Iris pigment epithelial cell (primary cell): Measurements from ENCODE around the gene SCNN1A.

Experiments used
- DNase-seq: peaks from one replicate; pipeline ENCODE4 v3.0.0-alpha.2; 2011; ENCODE audit warnings: low read depth

The SCNN1A gene

DNA sequence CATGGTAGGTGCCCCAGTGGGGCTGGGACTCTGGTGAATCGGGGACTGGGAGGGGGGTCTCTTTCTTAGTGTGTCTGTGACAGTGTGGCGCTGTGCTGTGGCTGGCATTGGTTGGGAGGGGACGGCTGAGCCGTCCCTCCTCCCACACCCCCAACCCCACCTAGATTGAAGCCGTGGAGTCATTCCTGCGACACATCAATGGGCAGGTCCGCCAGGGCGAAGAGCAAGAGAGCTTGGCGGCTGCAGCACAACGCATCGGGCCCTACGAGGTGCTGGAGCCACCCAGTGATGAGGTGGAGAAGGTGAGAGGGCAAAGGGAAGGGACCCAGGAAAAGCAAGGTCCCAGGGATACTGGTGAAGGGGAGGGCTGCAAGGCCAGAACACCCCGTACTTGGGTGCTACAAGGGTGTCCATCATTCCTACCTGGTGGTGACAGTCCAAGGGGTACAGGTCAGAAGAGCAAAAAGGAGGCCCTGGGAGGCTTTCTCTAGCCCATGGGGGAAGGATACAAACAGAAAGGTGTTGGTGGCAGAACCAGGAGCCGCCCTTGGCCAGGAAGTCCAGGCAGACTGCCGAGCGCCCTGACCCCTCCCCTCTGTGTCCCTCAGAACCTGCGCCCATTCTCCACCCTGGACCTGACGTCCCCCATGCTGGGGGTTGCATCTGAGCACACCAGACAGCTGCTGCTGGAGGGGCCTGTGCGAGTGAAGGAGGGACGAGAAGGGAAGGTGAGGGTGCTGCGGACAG lies 57.5 kb downstream of the SCNN1A start:
- no peak for DNase-seq

DNA sequence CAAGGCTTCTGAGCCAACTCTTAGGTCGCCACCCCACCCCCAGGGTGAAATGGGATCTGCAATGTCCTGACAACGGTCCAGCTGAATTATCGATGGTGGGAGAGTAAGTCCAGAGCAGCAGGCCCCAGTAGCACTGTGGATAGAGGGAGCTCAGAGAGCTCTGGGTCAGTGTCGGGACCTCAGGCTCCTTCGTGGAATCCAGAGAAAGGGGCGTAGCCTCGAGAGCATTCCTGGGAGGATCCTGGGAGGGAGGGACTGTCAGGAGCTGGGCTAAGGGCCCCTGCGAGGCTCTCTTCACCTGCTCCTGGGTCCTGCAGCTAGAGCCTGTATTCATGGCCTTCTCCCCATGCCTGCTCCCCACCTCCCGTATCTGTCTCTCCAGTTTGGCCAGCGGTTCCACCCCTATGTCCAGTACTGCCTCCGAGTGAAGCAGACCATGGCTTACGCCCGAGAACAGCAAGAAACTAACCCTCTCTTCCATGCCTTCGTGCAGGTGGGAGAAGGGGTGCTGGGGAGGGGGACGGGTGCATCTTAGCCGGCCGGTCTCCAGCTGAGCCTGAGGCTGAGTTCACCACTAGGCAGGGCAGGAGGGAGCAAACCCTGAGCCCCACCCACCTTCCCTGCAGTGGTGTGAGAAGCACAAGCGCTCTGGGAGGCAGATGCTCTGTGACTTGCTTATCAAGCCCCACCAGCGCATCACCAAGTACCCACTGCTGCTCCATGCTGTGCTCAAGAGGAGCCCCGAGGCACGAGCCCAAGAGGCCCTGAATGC lies 58.3 kb downstream of the SCNN1A start:
- DNase-seq: peak; percentile 20

- no peak for DNase-seq
Observed at GRCh38 chr12:6315704-6316597, 59.4 kb downstream of the SCNN1A start.

GRCh38 chr12:6315184-6315583 lies 60.2 kb downstream of the SCNN1A start:
- DNase-seq: no peak

GRCh38 chr12:6314776-6315175 lies 60.6 kb downstream of the SCNN1A start:
- no peak for DNase-seq

- no peak for DNase-seq
Observed at GRCh38 chr12:6313326-6313940, 61.9 kb downstream of the SCNN1A start.

DNA sequence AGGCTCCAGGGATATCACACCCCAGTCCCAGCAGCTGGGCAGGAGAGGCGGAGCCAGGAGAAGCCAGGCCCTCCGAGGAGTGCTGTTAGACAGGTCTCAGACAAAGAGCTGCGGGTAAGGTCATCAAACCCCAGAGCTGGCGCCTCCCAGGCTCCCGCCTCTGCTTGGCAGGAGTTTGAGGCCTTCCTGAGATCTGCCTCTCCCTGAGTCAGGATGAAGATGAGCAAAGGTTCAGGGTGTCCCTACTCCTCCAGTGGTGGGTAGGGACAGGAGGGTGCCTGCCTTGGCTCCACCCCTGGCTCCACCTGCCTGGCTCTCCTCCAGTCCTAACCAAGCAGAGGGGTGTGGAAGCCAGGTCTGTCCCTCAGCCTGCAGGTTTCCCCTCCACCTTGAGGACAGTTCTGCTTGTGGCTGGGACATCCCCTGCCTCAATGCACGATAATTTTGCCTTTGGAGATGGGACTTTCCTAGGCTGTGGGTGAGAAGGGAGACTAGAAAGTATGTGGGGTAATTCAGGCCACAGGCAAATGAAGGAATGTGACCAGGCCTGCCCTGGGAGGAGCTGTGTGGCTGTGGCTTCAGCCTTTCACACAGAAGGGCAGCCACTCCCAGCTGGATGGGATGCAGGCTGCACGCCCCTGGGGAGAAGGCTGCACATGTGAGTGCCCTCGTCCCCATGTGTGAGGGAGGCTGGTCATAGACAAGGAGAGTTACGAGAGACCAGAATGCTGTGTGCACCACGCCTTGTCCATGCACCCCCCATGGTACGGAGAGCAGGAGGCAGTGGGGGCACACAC lies 62.6 kb downstream of the SCNN1A start:
- no peak for DNase-seq

GRCh38 chr12:6311822-6312528 lies 63.4 kb downstream of the SCNN1A start:
- DNase-seq: no peak

DNA sequence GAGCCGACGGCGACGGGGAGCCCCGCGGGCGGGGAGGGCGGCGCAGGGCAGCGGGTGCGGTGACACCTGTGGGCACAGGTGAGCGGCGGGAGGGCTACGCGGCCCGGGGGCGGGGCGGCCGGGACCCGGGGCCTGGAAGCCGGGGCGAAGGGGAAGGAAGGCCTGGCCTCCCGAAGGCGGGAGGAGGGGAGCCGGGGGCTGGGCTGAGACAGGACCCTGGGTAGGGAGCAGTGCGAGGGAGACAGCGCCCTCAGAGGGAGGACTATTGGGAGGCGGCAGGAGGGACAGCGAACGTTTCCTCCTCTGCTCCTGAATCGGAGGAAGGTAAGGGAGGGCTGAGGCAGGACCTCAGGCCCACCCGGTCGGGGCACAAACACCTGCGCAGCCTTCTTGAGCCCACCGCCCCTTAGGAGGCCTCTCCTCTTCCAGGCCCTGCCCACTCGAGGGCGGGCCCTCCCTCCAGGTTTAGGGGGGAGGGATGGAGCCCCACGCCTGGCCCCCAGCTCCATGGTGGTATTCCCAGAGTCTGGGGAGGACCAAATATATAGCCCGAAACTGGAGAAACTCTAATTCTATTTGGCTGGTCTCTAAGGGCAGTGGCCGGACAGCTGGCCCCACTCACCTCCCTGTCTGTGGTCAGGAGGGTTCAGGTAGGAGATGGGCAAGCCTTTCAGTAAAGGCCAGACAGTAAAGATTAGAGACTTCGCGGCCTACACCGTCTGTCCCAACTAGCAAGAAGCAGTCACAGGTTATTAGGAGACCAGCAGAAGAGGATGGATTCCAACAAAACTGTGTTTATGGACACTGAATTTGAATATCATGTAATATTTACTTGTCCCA lies 64.4 kb downstream of the SCNN1A start:
- DNase-seq: no peak

DNA sequence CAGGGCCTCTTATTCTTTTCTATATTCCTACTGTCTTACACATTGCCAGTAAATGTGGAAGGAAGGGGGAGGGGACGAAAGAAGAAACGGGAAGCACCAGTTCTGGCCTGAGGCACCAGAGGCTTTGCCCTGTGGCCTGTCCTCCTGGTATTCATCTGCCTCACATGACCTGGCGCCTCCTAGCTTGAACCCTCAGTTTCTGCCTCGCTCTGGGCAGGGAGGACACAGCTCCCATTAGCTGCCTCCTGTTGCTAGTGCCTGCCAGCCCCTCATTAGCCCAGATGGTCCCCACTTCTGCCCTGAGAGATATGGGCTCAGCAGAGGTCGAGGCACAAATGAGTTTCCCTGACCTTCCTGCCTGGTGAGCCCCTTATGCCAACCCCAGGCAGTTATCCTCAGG lies 67.8 kb downstream of the SCNN1A start:
- no peak for DNase-seq

GRCh38 chr12:6306599-6307220 lies 68.7 kb downstream of the SCNN1A start:
- no peak for DNase-seq

- no peak for DNase-seq
Observed at GRCh38 chr12:6306151-6306550, 69.2 kb downstream of the SCNN1A start.

GRCh38 chr12:6303071-6303470 lies 72.3 kb downstream of the SCNN1A start:
- DNase-seq: no peak

DNA sequence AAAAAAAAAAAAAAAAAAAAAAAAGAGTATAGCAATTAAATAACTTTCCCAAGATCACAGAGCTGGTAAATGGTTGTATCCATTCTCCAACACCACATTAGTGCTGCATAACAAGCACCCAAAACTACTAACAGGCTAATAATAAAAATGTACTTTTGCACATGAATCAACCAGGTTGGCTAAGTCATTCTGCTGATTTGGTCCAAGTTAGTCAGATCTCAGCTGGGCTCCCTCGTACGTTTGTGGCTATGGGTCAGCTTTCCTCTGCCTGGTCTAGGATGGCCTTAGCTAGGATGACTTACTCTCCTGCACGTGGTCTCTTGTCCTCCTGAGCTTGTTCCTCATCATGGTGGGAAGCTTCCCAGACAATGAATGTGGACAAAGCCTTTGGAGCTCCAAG lies 72.7 kb downstream of the SCNN1A start:
- no peak for DNase-seq

DNA sequence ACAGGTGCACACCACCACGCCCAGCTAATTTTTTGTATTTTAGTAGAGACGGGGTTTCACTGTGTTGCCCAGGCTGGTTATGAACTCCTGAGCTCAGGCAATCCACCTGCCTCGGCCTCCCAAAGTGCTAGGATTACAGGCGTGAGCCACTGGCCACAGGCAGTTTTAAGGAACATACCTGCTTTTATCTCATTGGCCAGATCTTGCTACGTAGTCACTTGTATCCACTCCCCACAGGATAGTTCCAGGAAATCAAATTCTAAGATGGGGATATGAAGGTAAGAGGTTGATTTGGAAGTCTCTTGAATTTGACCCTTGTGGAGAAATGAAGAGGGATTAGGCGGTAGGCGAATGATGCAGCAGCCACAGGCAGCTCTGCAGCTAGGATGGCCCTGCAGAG lies 73.6 kb downstream of the SCNN1A start:
- DNase-seq: no peak

DNA sequence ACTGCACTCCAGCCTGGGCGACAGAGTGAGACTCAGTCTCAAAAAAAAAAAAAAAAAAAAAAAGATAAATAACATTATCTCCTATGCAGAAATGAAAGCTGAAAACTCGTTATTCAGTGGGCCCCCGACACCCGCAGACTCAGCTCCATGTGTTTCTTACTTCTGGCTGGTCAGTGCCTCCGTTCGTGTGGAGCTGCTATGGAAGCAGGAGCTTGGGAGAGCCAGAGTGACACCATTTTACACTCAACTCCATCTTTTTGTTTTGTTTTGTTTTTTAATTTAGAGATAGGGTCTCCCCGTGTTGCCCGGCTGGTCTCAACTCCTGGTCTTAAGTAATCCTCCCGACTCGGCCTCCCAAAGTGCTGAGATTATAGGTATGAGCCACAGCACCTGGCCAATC lies 78.2 kb downstream of the SCNN1A start:
- no peak for DNase-seq
